ENCODE results near the gene CMSS1. TPM values are rescaled to one million over a fixed set of nuclear protein-coding genes. Genes with fewer than 3 reads are reported as not detected.
A peak's percentile ranks its signal among the peaks of the same experiment; 100 is the strongest.

Gene CMSS1
- total RNA-seq, 1 donor from 2014 or later: 34.8 TPM

GRCh38 chr3:100067589-100067988 is 249.9 kb downstream of the CMSS1 start:
- Histone ChIP-seq H3K4me3 (no peak overlapping the region), H3K27ac (replicated peaks) (no peak overlapping the region), H3K4me1 (peaks cover 36% of the 10 kb centered on the region), H3K36me3 (no peaks in the 10 kb centered on the region), H3K9me3 (replicated peaks) (no peaks in the 10 kb centered on the region), H3K27me3 (ENCODE audit: low read depth) (no peaks in the 10 kb centered on the region)
- DNase-seq: no peak
- intact Hi-C loops (cut with micrococcal nuclease): loop anchor here (5.0 kb wide), 1 partner anchor 190 kb away; no protein-coding TSS in a partner anchor
- TF ChIP-seq CTCF (IDR thresholded peaks at IDR 0.05; ENCODE audit: borderline replicate concordance): no peak

GRCh38 chr3:100068826-100069225 is 251.2 kb downstream of the CMSS1 start:
- Histone ChIP-seq H3K9me3 (replicated peaks) (no peaks in the 10 kb centered on the region), H3K4me1 (peaks cover 46% of the 10 kb centered on the region), H3K27ac (replicated peaks) (peak overlapping the region; percentile 12), H3K4me3 (no peak overlapping the region), H3K36me3 (no peaks in the 10 kb centered on the region), H3K27me3 (ENCODE audit: low read depth) (no peaks in the 10 kb centered on the region)
- intact Hi-C loops (cut with micrococcal nuclease): loop anchor here (5.0 kb wide), 1 partner anchor 188 kb away; no protein-coding TSS in a partner anchor
- TF ChIP-seq CTCF (IDR thresholded peaks at IDR 0.05; ENCODE audit: borderline replicate concordance): peak; percentile 84
- DNase-seq: peak; percentile 70

- Histone ChIP-seq H3K36me3 (no peaks in the 10 kb centered on the region), H3K27me3 (ENCODE audit: low read depth) (no peaks in the 10 kb centered on the region), H3K4me3 (no peak overlapping the region), H3K9me3 (replicated peaks) (no peaks in the 10 kb centered on the region), H3K4me1 (peaks cover 44% of the 10 kb centered on the region), H3K27ac (replicated peaks) (peak overlapping the region; percentile 12)
- no peak for TF ChIP-seq CTCF (IDR thresholded peaks at IDR 0.05; ENCODE audit: borderline replicate concordance)
- intact Hi-C loops (cut with micrococcal nuclease): loop anchor here (5.0 kb wide), 1 partner anchor 188 kb away; no protein-coding TSS in a partner anchor
- DNase-seq: no peak
Observed at GRCh38 chr3:100069472-100069871, 251.8 kb downstream of the CMSS1 start.

- no peaks in the 10 kb centered on the region for H3K9me3 ChIP-seq (replicated peaks)
- no peaks in the 10 kb centered on the region for H3K27me3 ChIP-seq (ENCODE audit: low read depth)
- peak overlapping the region; percentile 78 for H3K27ac ChIP-seq (replicated peaks)
- DNase-seq: no peak
- intact Hi-C loops (cut with micrococcal nuclease): no loop called here
- TF ChIP-seq CTCF (IDR thresholded peaks at IDR 0.05; ENCODE audit: borderline replicate concordance): no peak
- no peak overlapping the region for H3K4me3 ChIP-seq
- no peaks in the 10 kb centered on the region for H3K36me3 ChIP-seq
- peaks cover 73% of the 10 kb centered on the region for H3K4me1 ChIP-seq
Observed at GRCh38 chr3:100072326-100073048, 254.8 kb downstream of the CMSS1 start.

- intact Hi-C loops (cut with micrococcal nuclease): no loop called here
- H3K27me3 ChIP-seq (ENCODE audit: low read depth): no peaks in the 10 kb centered on the region
- peak overlapping the region; percentile 78 for H3K27ac ChIP-seq (replicated peaks)
- no peaks in the 10 kb centered on the region for H3K36me3 ChIP-seq
- no peak for DNase-seq
- no peak for TF ChIP-seq CTCF (IDR thresholded peaks at IDR 0.05; ENCODE audit: borderline replicate concordance)
- H3K4me3 ChIP-seq: no peak overlapping the region
- H3K4me1 ChIP-seq: peaks cover 75% of the 10 kb centered on the region
- no peaks in the 10 kb centered on the region for H3K9me3 ChIP-seq (replicated peaks)
Observed at GRCh38 chr3:100073049-100073713, 255.5 kb downstream of the CMSS1 start.

Measured in left ventricle myocardium inferior (tissue), 1 donor.